MG63 (cell line): Measurements from ENCODE around the gene INTU. TPM values are rescaled to one million over a fixed set of nuclear protein-coding genes. Genes with fewer than 3 reads are reported as not detected.

Experiments
- DNase-seq: peaks from one replicate; pipeline ENCODE4 v3.0.0-alpha.2; 2020
- H3K27me3 ChIP-seq: fragments of 250-450 bp; sonication (Bioruptor Pico); 2 replicates; pipeline ENCODE4 v1.5.1; 2020; ENCODE audit warnings: mild to moderate bottlenecking, moderate library complexity
- H3K36me3 ChIP-seq: fragments of 250-450 bp; sonication (Bioruptor Pico); 2 replicates; pipeline ENCODE4 v1.5.1; 2020; ENCODE audit warnings: mild to moderate bottlenecking, moderate library complexity
- H3K4me3 ChIP-seq: fragments of 250-450 bp; sonication (Bioruptor Pico); 2 replicates; pipeline ENCODE4 v1.5.1; 2020; ENCODE audit warnings: mild to moderate bottlenecking, moderate library complexity
- H3K9me3 ChIP-seq: fragments of 250-450 bp; sonication (Bioruptor Pico); 2 replicates; pipeline ENCODE4 v1.5.1; 2020; ENCODE audit warnings: mild to moderate bottlenecking, moderate library complexity
- total RNA-seq: library from RNA; depleted of rRNA; stranded (reverse); fragments of >200 nt; shearing (Covaris generic); gene quantifications from 2 replicates; pipeline ENCODE4 v1.2.3, GENCODE V29; 2014; ENCODE audit warnings: low replicate concordance

INTU gene
- total RNA-seq, 1 experiment from 2014 or later: 1.2 TPM

DNA sequence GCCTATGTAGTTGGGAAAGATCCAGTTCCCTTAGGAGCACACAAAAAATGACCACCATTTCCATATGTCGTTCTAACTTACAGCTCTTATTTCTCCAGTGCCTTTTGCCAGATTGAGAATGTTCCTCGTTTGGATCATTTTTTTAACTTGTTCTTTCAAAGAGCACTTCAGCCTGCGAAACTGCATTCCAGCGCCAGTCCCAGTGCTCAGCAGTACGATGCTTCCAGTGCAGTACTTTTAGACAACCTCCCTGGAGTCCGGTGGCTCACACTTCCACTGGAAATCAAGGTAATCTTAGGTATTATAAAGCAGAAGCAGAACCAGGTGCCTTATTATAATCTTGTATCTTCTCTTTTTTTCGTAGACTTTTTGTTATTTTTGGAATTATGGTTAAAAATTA, 54.8 kb downstream of the INTU start:
- Histone ChIP-seq H3K9me3 (no peaks in the 10 kb centered on the region), H3K27me3 (no peaks in the 10 kb centered on the region), H3K36me3 (no peaks in the 10 kb centered on the region), H3K4me3 (no peak overlapping the region)
- no peak for DNase-seq

DNA sequence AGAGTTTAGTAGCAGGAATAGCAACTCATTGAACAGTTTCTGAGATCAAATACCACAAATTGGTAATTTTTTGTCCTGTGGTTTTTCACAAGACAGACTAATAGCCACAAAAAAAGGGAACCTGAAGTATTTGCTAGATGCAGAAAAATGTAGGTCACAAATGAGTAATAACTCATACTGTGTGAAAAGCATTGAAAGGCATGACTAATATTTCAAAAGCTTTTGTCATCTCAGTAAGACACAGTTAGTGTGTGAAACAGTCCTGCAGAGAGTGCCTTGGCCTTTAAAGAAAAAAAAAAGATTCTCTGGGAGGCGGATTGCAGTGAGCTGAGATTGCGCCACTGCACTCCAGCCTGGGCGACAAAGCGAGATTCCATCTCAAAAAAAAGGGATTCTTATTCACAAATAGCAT, 66.0 kb downstream of the INTU start:
- Histone ChIP-seq H3K27me3 (no peaks in the 10 kb centered on the region), H3K4me3 (no peak overlapping the region), H3K9me3 (no peaks in the 10 kb centered on the region), H3K36me3 (no peaks in the 10 kb centered on the region)
- DNase-seq: no peak

DNA sequence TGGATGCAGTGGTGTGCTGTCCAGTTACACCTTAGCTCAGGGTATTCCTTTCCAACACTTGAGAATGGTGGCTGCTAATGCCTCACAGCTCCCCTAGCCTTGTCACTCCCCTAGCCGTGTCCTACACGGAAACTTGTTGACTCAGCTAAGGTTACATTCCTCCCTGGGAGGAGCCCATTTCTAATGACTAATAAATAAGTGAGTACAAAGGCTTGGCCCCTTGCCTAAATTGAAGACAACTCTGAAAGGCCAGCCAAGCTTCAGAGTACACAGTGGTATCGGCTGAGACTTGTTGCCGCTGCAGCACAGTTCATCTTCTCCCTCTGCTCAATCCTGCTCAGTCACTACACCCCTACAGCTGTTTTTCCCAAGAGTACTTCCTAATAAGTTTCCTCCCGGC, 76.2 kb downstream of the INTU start:
- DNase-seq: peak; percentile 9
- no peaks in the 10 kb centered on the region for H3K9me3 ChIP-seq
- H3K36me3 ChIP-seq: no peaks in the 10 kb centered on the region
- H3K27me3 ChIP-seq: no peaks in the 10 kb centered on the region
- no peak overlapping the region for H3K4me3 ChIP-seq

DNA sequence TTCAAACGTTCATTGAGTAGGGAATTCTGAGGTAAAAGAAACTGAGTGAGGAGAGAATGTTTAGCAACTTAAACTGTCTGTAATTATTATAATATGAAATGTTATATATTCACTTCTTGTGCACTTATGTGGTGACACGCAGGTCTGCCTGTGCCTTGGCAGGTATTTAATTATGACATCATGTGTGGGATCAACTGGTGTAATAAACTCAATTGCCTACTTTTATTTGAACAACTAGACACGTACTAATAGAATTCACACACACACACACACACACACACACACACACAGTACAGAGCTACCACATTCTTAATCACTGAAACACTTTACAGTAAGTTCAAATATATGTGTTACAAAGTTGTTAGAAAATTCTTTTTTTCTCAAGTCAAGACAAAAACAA, 76.7 kb downstream of the INTU start:
- H3K4me3 ChIP-seq: no peak overlapping the region
- no peaks in the 10 kb centered on the region for H3K27me3 ChIP-seq
- H3K9me3 ChIP-seq: no peaks in the 10 kb centered on the region
- H3K36me3 ChIP-seq: no peaks in the 10 kb centered on the region
- no peak for DNase-seq

DNA sequence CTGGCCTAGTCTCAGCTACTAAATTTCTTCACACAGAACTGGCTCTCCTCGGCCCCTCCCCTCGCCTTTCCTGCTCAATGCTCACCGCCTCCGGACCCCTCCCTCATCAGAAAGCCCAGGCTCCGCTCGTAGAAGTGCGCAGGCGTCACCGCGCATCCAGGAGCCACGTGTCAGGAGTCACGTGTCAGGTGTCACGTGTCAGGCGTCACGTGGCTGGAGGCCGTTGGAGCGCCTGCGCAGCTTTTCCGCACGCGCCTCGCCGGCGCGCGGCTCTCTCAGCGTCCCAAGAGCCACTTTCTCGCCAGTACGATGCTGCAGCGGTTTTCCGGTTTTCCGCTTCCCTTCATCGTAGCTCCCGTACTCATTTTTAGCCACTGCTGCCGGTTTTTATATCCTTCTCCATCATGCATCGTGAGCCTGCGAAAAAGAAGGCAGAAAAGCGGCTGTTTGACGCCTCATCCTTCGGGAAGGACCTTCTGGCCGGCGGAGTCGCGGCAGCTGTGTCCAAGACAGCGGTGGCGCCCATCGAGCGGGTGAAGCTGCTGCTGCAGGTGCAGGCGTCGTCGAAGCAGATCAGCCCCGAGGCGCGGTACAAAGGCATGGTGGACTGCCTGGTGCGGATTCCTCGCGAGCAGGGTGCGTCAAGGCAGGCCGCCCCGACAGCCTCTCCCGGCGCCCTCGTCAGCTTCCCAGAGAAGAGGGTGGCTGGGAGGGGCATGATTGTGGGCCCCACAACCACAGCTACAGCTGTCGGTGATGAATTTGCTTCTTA, 97.6 kb downstream of the INTU start, which contains the start of gene SLC25A31:
TSS of gene SLC25A31 (plus strand) at position 259 of the 772 bp plus-strand sequence. CDS start at position 405, 146 bp downstream.
- no peak for DNase-seq
- no peaks in the 10 kb centered on the region for H3K9me3 ChIP-seq
- no peaks in the 10 kb centered on the region for H3K27me3 ChIP-seq
- no peaks in the 10 kb centered on the region for H3K36me3 ChIP-seq
- H3K4me3 ChIP-seq: no peak within 1 kb of the TSS

DNA sequence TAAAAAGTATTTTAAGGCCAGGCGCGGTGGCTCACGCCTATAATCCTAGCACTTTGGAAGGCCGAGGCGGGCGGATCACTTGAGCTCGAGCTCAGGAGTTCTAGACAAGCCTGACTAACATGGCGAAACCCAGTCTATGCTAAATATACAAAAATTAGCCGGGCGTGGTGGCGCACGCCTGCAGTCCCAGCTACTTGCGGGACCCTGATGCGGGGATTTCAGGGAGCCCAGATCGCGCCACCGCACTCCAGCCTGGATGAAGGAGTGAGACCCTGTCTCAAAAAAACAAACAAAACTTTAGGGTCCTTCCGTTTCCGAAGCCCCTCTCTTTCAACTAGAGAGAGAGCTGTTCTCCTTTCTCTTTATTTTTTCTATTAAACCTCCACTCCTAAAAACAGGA, 98.6 kb downstream of the INTU start:
- Histone ChIP-seq H3K36me3 (no peaks in the 10 kb centered on the region), H3K27me3 (no peaks in the 10 kb centered on the region), H3K4me3 (no peak overlapping the region), H3K9me3 (no peaks in the 10 kb centered on the region)
- DNase-seq: no peak

DNA sequence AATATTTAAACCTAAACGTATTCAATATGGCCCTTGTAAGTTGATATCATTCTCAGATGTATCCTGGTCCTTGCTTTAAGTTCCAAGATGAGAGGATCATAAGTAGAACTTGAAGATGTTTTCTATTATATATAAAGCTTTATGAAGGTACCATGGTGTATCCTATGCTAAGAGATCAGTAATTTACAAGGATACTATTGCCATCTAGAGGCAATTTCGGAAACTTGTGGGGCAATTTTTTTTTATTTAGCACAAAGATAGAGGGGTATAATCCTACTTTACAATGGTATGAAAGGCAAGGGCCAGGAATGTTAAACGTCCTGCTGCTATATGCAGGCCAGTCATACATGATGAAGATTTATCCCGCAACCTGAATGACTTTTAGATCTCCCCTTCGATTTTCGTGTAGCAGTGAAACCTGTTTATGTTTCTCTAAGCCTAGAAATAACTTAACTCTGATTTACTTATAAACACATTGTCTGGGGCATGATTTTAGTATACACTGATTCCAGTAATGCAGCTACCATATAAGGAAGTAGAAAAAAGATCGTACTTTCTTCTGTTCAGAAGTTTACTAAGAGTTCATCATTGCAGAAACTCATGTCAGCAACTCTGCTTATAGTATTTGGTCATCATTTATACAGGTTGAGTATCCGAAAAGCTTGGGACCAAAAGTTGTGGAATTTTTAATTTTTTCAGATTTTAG, 100.0 kb downstream of the INTU start:
- no peak overlapping the region for H3K4me3 ChIP-seq
- H3K9me3 ChIP-seq: no peaks in the 10 kb centered on the region
- no peak for DNase-seq
- no peaks in the 10 kb centered on the region for H3K36me3 ChIP-seq
- H3K27me3 ChIP-seq: no peaks in the 10 kb centered on the region

DNA sequence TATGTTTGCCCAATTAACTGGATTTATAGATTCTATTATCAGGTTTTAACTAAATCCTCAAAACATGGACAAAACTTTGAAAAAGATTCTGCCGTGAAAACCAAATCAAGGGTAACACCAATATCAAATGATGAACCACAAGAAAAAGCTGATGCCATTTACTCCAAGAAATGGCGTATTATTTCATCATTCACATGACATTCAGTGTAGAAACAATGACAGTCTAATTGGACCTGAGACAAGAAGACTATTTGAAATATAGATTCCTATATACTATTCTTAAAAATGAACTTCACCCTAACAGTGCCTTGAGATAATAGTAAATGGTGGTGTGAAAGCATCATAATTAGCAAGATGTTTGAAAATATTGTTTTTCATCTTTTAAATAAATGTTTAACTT, 102.2 kb downstream of the INTU start:
- Histone ChIP-seq H3K27me3 (no peaks in the 10 kb centered on the region), H3K4me3 (no peak overlapping the region), H3K9me3 (no peaks in the 10 kb centered on the region), H3K36me3 (no peaks in the 10 kb centered on the region)
- no peak for DNase-seq

DNA sequence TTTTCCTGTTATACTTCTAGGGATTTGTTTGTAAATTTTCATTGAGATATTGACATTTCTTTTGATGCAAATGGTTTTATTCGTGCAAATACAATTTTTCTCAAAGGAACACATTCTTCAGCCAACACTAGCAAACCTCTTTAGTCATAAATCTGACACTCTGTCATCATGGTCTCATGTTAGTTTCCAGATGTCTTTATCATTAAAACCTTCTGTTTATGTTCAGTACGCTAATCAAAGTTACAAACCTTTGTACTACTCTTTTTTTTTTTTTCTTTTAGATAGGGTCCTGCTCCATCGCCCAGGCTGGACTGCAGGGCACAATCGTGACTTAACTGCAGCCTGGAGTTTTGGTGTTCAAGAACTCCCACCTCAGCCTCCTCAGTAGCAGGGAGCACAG, 104.5 kb downstream of the INTU start:
- H3K4me3 ChIP-seq: no peak overlapping the region
- no peaks in the 10 kb centered on the region for H3K36me3 ChIP-seq
- no peaks in the 10 kb centered on the region for H3K9me3 ChIP-seq
- H3K27me3 ChIP-seq: no peaks in the 10 kb centered on the region
- DNase-seq: no peak

DNA sequence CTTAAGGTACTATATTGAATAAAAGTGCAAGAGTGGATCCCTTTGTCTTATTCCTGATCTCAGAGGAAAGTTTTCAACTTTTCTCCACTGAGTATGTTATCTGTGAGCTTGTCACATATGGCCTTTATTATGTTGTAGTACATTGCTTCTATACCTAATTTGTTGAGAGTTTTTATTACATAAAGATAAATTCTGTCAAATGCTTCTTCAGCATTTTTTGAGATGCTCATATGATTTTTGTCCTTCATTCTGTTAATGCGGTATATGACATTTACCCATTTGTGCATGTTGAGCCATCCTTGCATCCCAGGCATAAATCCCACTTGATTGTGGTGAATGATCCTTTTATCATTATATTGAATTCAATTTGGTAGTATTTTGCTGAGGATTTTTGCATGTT, 108.5 kb downstream of the INTU start:
- no peak for DNase-seq
- H3K9me3 ChIP-seq: no peaks in the 10 kb centered on the region
- H3K27me3 ChIP-seq: no peaks in the 10 kb centered on the region
- no peaks in the 10 kb centered on the region for H3K36me3 ChIP-seq
- no peak overlapping the region for H3K4me3 ChIP-seq

DNA sequence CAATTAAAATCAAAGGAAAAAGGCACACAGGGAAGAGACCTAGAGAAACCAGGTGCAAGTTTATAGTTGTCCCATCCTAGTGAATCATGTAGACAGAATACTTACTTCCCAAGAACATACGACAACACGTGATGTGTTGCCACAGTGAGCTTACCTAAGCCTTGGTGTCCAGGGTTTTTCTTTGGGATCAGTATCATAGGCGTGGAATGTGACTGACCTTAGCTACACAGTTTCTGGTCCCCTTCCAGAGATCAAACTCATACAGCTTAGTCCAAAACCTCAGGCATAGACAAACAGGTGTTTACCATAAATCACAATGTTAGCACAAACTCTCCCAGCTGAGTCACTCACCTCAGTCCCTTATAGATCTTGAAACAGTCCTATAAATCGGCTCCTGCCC, 115.1 kb downstream of the INTU start:
- no peaks in the 10 kb centered on the region for H3K27me3 ChIP-seq
- DNase-seq: no peak
- H3K4me3 ChIP-seq: no peak overlapping the region
- H3K9me3 ChIP-seq: 0 out of 2 replicates have a peak, but pooled peaks cover 2% of the 10 kb centered on the region
- no peaks in the 10 kb centered on the region for H3K36me3 ChIP-seq

DNA sequence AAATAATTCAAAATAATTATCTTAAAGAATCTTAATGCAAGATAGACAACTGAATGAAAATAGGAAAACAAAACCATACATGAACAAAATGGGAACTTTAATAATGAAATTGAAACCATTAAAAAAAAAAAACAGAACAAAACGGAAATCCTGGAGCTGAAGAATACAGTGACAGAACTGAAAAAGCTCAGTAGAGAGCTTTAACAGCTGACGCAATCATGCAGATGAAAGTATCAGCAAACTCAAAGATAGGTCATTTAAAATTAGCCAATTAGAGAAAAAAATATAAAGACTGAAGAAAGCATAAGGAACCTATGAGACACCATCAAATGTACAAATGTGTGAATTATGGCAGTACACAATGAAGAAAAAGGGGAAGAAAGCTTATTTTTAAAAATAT, 116.2 kb downstream of the INTU start:
- Histone ChIP-seq H3K4me3 (no peak overlapping the region), H3K27me3 (no peaks in the 10 kb centered on the region), H3K9me3 (0 out of 2 replicates have a peak, but pooled peaks cover 2% of the 10 kb centered on the region), H3K36me3 (no peaks in the 10 kb centered on the region)
- no peak for DNase-seq

DNA sequence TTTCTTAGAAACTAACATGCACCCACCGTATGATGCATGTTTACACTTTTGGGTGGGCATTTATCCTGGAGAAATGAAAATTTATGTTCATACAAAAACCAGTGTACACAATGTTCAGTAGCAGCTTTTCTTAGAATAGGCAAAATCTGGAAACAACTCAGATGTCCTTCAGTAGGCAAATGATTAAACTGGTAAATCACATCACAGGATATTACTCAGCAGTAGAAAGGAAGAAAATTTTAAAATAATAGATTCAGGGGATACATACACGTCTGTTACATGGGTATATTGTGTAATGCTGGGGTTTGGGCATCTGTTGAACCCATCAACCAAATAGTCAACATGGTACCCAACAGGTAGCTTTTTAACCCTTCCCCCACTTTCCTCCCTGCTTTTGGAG, 124.1 kb downstream of the INTU start:
- H3K27me3 ChIP-seq: no peaks in the 10 kb centered on the region
- no peaks in the 10 kb centered on the region for H3K9me3 ChIP-seq
- no peaks in the 10 kb centered on the region for H3K36me3 ChIP-seq
- no peak for DNase-seq
- H3K4me3 ChIP-seq: no peak overlapping the region

DNA sequence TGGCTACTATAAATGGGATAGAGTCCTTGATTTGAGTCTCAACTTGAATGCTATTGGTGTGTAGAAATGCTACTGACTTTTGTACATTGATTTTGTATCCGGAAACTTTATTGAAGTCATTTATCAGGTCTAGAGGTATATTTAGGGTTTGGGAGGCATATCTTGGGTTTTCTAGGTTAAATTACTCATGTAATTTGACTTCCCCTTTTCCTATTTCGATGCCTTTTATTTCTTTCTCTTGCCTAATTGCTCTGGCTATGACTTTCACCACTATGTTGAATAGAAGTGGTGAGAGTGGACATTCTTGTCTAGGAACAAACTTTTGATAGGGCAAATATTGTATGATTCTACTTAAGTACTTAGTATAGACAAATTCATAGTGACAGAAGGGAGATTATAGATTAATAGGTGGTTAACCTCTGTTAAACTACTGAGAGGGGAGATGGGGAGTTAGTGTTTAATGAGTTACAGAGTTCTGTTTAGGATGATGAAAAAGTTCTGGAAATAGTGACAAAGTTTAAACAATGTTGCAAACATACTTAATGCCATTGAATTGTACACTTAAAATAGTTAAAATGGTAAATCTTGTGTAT, 126.6 kb downstream of the INTU start:
- Histone ChIP-seq H3K4me3 (no peak overlapping the region), H3K36me3 (no peaks in the 10 kb centered on the region), H3K27me3 (no peaks in the 10 kb centered on the region), H3K9me3 (no peaks in the 10 kb centered on the region)
- no peak for DNase-seq

DNA sequence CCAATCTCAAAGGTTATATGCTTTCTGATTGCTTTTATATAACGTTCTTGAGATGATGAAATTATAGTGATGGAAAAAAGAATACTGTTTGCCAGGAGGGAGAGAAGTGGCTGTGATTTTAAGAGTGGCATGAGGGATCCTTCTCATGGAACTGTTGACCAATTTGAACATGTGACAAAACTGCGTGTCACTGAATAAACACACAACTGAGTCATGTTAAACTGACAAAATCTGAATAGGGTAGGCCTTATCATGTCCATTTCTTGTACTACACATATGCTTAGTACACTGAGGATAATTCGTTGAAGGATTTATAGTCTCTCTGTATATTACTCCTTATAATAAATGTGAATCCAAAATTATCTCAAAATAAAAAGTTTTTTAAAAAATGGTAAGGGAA, 127.1 kb downstream of the INTU start:
- Histone ChIP-seq H3K9me3 (no peaks in the 10 kb centered on the region), H3K36me3 (no peaks in the 10 kb centered on the region), H3K4me3 (no peak overlapping the region), H3K27me3 (no peaks in the 10 kb centered on the region)
- no peak for DNase-seq

DNA sequence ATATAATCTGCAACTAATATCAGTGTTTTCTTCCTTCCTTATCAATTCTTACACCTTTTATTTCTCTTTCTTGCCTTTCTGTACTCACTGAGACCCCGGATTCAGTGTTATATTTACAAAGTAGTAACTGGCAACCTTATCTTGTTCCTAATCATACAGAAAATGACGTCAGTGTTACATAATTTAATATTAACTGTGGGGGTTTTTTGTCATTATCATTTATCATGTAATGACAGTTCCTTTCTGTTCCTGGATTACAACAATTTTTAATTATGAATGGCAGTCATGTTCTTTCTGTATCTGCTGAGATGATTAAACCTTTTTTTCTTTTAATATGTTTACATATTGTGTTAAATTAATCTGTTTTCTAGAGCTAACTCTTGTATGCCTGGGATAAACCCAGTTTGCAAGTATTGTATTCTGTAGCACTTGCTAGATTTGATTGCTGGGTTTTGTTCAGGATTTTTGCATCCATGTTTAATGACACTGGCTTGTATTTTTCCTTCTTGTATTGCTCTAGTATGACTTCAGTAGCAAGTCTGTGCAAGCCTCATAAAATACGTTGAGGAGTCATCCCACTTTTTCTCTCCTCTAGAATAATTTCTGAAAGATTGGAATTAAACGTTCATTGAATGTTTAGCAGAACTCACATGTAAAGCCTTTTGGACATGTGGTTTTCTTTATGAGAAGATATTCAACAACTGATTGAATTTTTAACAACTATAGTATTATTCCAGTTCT, 138.9 kb downstream of the INTU start:
- Histone ChIP-seq H3K36me3 (no peaks in the 10 kb centered on the region), H3K9me3 (no peaks in the 10 kb centered on the region), H3K27me3 (peaks cover 2% of the 10 kb centered on the region; the same call in 1 of the 2 replicates), H3K4me3 (no peak overlapping the region)
- DNase-seq: no peak
